GM18498 (cell line): ENCODE data around the gene TIE1.

Experiments used
- ATAC-seq: cut with Tn5 transposase; IDR thresholded peaks from one replicate; pipeline ENCODE4 v1.9.1; 2021; ENCODE audit warnings: mild to moderate bottlenecking, moderate library complexity; ENCODE audit not compliant: unreplicated experiment

TIE1 gene

DNA sequence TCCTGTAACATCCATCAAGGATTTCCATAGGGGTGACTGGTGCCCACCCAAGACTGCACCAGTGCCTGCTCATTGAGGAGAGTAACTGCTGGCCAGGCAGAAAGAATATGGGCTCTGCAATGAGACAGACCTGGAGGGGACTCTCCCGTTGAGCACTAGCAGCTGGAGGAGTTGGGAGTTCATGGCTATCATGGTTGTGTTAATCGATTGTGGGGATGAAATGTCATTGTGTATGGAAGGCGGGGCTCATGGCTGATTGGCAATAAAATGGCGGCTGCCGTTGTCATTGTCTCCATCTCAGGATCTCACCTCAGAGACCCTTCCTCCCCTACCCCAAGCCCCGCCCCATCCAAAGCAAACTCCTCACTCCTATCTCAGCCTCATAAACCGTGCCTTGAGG is 27.1 kb upstream of the TIE1 start:
- ATAC-seq, result no peak

DNA sequence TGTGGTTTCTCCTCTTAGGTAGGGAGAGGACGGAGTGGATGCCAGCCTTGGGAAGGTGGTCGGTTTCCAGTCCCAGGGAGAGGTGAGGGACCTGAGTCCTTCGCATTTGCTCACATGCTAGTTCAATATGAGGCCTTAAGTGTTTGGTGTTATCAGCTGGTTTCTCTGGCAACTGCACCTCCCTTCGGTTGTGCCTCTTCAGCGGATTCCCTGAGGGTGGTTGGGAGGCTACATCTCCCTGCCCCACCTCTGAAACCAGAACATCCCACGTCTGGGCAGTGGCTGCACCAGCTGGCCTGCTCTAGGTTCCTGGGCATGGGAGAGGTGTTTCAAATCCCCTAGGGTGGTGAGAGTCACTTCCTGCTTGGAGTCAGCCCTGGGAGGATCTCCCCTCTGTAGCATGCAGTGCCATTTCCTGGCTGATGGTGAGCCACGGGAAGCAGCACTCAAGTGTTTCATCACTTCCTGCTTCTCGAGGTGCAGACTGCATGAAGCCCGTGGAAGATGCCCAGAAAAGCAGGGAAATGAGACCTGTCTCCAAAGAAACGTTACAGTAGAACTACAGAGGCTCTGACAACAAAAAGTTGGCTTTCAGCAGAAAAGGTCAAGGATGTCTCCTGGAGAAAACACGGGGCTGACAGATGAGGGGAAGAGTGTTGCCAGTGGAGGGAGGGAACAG is 26.5 kb upstream of the TIE1 start:
- ATAC-seq, result no peak

DNA sequence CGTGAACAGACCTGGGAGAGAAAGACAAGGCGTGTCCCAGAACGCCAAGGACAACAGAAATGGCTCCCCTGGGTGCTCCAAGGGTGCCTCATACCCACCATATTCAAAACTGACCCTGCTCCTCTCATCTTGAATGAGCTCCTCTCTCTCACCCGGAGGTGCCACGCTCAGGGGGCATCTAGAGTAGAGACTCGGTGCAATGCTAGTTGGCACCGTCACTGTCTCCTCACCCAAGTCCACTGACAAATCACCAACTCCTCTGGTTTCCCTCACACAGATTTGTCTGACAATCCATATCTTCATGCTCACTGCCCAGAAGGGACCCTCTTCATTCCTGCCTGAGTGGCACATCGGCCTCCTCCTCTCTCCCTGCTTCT is 26.0 kb upstream of the TIE1 start:
- no peak for ATAC-seq

- no peak for ATAC-seq
These were observed 24.8 kb upstream of the TIE1 start for GRCh38 chr1:43275826-43276620.

DNA sequence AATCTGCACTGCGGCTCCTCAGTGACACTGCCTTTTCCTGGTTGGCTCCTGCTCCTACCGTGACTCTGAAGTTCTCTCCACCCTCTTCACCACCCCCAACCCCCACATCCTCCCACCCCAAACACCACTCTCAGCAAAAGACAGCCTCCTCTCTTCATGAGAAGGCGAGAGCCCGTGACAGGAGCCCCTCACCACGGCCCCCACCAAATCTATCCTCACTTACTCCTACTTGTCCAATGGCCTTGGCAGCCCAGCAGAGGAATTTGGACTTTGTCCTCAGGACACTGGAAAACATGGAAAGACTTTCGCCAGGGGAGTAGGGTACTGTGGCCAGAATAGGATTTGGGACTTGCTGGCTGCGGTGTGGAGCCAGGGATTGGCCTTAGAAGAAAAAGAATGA is 24.1 kb upstream of the TIE1 start:
- ATAC-seq, result no peak

DNA sequence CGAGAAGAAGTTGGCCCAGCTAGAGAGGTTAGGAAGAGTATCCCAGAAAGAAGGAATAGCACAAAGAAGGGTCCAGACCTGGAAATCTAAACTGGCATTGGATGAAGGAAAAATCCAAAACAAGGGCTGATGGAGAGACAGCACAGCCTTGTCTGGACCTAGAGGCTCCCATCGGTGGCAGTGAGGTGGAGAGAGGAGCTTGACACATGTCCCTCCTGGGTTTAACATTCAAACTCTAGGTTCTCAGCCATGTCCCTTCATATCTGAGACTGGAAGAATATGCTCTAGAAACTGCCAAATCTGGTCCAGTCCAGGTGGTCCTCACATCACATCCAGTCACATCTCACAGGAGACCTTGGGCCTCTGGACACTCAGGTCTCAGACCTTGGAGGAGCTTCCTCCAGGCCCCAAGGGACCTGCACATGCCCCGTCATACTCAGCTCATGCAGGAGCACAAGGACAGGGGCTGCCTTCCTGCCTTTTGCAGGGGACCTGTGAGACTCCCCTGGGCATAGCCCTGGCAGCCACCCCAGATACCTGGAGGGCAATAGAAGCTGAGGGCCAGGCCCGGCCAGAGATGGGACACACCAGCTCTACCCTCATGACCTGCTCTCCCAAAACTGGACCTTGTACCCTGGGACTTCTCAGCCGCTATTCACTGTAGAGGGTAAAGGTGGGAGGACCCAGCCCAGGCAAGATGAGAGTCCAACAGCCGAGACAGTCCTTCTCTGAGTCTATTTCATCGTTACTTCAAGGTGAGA is 23.5 kb upstream of the TIE1 start:
- ATAC-seq, result no peak

GRCh38 chr1:43279161-43279560 is 21.6 kb upstream of the TIE1 start:
- no peak for ATAC-seq

- ATAC-seq, result no peak
These were observed 21.1 kb upstream of the TIE1 start for GRCh38 chr1:43279666-43280065.

DNA sequence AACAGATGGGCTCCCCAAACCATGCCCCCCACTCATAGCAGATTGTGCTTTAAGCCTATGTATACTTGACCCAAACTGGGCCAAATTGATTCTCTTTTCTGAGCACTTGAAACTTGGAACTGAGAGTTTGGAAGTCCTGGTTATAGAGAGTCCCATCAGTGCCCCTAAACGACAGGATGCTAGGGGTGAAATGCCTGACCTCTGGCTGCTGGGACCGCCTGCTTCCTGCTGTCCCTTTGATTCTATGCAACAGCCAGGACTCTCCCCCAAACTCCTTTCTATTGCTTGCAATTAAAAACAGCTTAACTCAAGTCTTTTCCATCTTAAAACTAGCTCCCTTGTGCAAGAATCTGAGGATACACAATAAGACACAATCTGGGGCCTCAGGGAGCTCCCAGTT is 20.1 kb upstream of the TIE1 start:
- ATAC-seq, result no peak

GRCh38 chr1:43282220-43283195 is 18.3 kb upstream of the TIE1 start:
- ATAC-seq, result no peak

DNA sequence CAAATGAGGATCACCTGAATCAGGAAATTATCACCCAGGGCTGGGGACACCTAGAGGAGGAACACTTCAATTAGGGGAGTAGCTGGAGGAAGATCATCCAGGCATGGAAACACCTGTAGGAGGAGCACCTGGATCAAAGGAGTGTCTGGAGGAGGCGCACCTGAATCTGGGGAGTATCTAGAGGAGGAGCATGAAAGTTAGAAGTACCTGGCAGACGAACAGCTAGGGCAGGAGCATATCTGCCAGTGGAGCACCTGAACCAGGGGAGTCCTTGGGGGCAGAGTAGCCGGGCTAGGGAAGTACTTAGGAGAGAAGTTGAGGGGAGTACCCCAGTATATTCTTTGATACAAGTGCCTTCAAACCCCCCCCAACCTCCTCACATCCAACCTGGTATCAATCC is 16.7 kb upstream of the TIE1 start:
- ATAC-seq, result no peak

GRCh38 chr1:43284546-43285110 is 16.2 kb upstream of the TIE1 start:
- ATAC-seq, result no peak

DNA sequence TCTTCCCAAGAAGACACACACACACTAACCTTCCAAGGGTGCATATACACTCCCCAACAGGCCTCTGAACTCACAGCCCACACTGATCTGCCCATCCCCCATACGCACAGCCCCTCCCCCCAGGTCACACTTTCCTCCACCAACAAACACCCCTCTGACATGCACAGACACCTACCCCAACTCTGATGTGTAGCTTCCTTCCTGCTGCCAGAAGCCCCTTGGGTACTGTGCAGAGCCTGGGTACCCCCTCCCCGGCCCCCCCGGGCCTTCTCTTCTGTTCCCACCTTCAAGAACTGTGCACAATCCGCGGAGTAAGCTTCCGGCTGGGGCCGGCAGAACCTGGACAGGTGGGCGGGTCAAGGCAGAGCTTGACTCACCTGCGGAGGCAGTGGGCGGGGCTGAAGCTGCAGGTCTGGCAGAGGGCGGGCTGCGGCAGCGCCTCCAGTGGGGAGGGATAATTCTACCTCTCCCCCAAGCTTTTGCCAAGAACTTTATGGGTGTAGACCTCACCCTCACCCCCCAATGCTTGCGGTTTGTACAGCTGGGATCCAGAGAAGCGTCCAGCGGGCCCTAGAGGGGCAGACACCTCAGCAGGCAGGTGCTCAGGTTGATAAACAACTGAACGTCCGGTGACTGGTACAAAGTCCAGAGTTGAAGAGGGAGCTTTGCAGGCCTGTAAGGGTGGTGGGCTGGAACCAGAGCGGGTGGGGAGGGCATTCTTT is 15.4 kb upstream of the TIE1 start, which contains the start of gene C1orf210:
Gene C1orf210, minus strand, starts transcription at position 313 of the 722 bp plus-strand sequence. CDS start 2,311 bp downstream, outside the sequence.
- ATAC-seq, result no peak

DNA sequence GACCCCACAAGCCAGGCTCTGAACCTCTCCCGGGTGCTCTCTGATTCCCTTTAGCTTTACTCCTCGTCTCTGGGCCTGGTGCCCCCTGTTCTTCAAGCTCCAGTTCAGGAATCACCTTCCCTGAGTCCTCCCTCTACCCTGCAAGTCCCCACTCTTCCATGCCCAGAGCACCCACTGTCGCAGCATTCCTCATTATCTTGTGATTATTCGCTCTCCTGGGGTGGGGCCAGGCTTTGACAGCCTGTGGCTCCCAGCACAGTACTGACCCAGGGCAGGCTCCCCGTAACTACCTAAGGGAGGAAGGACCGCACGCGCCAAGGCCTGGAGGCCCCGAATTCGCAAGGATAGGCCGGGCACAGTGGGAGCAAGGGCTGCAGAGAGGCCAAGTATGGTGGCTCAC is 14.7 kb upstream of the TIE1 start:
- no peak for ATAC-seq

DNA sequence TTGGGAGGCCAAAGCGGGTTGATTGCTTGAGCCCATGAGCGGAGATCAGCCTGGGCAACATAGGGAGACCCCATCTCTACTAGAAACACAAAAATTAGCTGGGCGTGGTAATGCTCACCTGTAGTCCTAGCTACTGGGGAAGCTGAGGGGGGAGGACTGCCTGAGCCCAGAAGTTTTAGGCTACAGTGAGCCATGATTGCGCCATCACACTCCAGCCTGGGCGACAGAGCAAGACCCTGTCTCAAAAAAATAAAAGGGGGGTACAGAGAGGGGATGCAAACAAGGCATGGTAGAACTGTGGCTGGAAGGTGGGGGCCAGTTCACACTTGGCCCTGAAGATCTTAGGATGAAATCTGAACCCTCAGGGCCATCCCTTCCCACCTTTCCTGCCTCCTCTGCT is 14.2 kb upstream of the TIE1 start:
- no peak for ATAC-seq

DNA sequence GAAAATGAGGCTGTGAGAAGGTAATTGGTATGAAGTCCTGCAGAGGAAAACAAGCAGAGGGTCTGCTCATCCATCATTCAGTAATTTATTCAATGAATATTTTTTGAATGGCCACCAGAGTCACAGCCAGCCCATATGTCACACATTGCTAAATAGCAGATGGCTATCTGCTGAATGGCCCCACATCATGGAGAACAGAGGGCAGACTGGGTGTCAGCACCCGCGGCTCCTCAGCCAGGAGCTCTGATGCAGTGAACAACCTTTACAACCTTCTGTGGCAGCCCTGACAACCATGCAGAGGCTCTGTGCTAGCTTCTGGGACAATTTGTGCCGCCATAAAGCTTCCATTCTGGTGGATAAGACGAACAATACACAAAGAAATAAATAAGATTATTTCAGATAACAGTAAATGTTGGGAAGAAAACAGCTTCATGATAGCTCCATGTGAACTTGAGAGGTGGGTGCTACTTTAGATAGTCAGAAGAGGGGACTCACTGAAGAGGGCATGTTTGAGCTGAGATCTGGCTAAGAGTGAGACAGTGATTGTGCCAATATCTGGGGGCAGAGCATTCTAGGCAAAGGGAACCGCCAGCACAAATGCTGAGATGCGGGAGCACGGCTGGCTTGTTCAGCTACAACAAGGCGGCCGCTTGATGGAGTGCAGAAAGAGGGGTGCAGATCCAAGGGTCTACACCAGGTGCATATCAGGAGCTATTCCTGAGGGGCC is 12.6 kb upstream of the TIE1 start:
- no peak for ATAC-seq

DNA sequence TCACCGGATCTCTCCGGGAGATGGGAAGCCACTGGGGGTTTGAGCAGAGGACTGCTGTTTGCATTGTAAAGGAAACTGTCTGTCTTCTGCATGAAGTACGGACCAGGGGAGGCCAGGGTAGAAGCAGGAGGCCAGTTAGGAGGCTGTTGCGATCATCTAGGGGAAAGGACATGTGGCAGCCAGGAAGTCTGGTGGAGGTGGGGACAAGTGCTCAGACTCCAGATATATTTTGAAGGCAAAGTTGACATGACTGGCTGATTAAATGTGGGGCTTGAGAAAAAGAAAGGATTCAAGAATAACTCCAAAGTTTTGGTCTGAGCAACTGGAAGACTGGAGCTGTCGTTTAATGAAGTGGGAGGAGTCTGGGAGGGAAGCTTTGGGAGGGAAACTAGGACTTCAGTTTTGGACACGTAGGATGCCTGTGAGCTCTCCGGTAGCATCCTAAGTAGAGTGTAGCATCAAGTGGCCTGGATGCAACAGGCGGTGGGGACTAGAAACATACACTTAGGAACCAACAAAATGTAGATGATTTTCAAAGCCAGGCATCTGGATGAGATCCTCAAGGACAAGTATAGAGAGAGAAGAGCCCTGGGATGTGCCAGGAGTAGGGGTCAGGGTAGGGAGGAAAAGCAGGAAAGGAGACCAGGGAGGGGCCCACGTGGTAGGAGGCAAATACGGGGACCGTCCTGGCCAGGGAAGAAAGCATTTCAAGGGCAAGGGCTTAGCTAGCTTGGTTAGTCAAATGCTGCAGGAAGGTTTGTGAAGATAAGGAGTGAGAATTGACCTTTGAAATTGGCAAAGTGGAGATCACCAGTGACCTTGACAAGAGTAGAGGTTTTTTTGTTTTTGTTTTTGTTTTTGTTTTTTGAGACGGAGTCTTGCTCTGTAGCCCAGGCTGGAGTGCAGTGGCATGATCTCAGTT is 11.7 kb upstream of the TIE1 start:
- no peak for ATAC-seq

- no peak for ATAC-seq
These were observed 8.6 kb upstream of the TIE1 start for GRCh38 chr1:43292216-43292615.
